Liver (tissue), 9 donors: ENCODE data around the gene PPFIBP1. TPM values are rescaled to one million over a fixed set of nuclear protein-coding genes. Genes with fewer than 3 reads are reported as not detected.

Experiments
- DNase-seq: peaks from one replicate; pipeline ENCODE4 v3.0.0-alpha.2; 2017; ENCODE audit warnings: low spot score
- H3K27ac ChIP-seq, 2 donors: one replicate each; pipeline ENCODE4 v1.7.0; 2013; ENCODE audit warnings: inconsistent platforms in 2 of 2, low read length in 2 of 2, control low read depth in 1 of 2, low read depth in 1 of 2, mild to moderate bottlenecking in 1 of 2
- H3K27me3 ChIP-seq, 4 donors: one replicate each; pipeline versions ENCODE4 v1.6.1 to v1.7.0; 2013; ENCODE audit warnings: low read length in 3 of 4, inconsistent platforms in 1 of 4, mild to moderate bottlenecking in 1 of 4, moderate library complexity in 1 of 4; ENCODE audit not compliant: control insufficient read depth in 4 of 4, insufficient read depth in 4 of 4
- H3K36me3 ChIP-seq, 4 donors: one replicate each; pipeline versions ENCODE4 v1.6.1 to v1.7.0; 2013; ENCODE audit warnings: low read length in 3 of 4, mild to moderate bottlenecking in 3 of 4, low read depth in 1 of 4, moderate library complexity in 1 of 4; ENCODE audit not compliant: control insufficient read depth in 4 of 4, insufficient read depth in 3 of 4
- H3K4me1 ChIP-seq, 4 donors: one replicate each; pipeline versions ENCODE4 v1.6.1 to v1.7.0; 2013; ENCODE audit warnings: low read length in 3 of 4, mild to moderate bottlenecking in 3 of 4, moderate library complexity in 1 of 4; ENCODE audit not compliant: control insufficient read depth in 4 of 4, insufficient read depth in 4 of 4
- H3K4me3 ChIP-seq, 3 donors: one replicate each; pipeline versions ENCODE4 v1.6.1 to v1.7.0; 2013; ENCODE audit warnings: low read length in 3 of 3, control low read depth in 1 of 3, low read depth in 1 of 3, mild to moderate bottlenecking in 1 of 3
- H3K9ac ChIP-seq, 2 donors: one replicate each; pipeline ENCODE4 v1.7.0; 2013; ENCODE audit warnings: low read length in 2 of 2, mild to moderate bottlenecking in 2 of 2, moderate library complexity in 2 of 2, control low read depth in 1 of 2, low read depth in 1 of 2
- H3K9me3 ChIP-seq, 4 donors: one replicate each; pipeline versions ENCODE4 v1.6.1 to v1.7.0; 2013; ENCODE audit warnings: low read length in 3 of 4; ENCODE audit not compliant: control insufficient read depth in 4 of 4
- EGR1 ChIP-seq, 2 donors: IDR thresholded peaks; 2 replicates each; pipeline ENCODE4 v1.6.1; 2016 to 2018; ENCODE audit warnings: antibody characterized with exemption in 2 of 2, low read depth in 2 of 2
- FOXA1 ChIP-seq: IDR thresholded peaks from 2 replicates; pipeline ENCODE4 v1.6.1; 2016; ENCODE audit warnings: antibody characterized with exemption
- HNF4A ChIP-seq, 2 donors: conservative IDR thresholded peaks; 2 replicates each; pipeline ENCODE4 v1.6.1; 2016; ENCODE audit warnings: antibody characterized with exemption in 2 of 2, mild to moderate bottlenecking in 2 of 2
- HNF4G ChIP-seq: IDR thresholded peaks from 2 replicates; pipeline ENCODE4 v1.6.1; 2016; ENCODE audit warnings: antibody characterized with exemption
- JUND ChIP-seq, 2 donors: IDR thresholded peaks; 2 replicates each; pipeline ENCODE4 v1.6.1; 2016; ENCODE audit warnings: antibody characterized with exemption in 2 of 2
- NR2F2 ChIP-seq: IDR thresholded peaks from 2 replicates; pipeline ENCODE4 v1.6.1; 2016; ENCODE audit warnings: antibody characterized with exemption
- RAD21 ChIP-seq, 2 donors: IDR thresholded peaks; 2 replicates each; pipeline ENCODE4 v1.6.1; 2016; ENCODE audit warnings: antibody characterized with exemption in 2 of 2, mild to moderate bottlenecking in 2 of 2
- REST ChIP-seq: IDR thresholded peaks from 2 replicates; pipeline ENCODE4 v1.6.1; 2016; ENCODE audit warnings: antibody characterized with exemption, mild to moderate bottlenecking
- RXRA ChIP-seq, 2 donors: IDR thresholded peaks; 2 replicates each; pipeline ENCODE4 v1.6.1; 2017 to 2018; ENCODE audit warnings: antibody characterized with exemption in 2 of 2, mild to moderate bottlenecking in 1 of 2
- SP1 ChIP-seq: IDR thresholded peaks from 2 replicates; pipeline ENCODE4 v1.6.1; 2018; ENCODE audit warnings: antibody characterized with exemption, mild to moderate bottlenecking
- TAF1 ChIP-seq: conservative IDR thresholded peaks from 2 replicates; pipeline ENCODE4 v1.6.1; 2016; ENCODE audit warnings: antibody characterized with exemption, mild to moderate bottlenecking
- WGBS: extraction: QIAGEN DNeasy Blood & Tissue Kit; methylation state at CpG from one replicate; pipeline ENCODE4 v1.1.7; 2013; 5-methylcytosine and 5-hydroxymethylcytosine counted together
- polyA plus RNA-seq, 2 donors: library from polyadenylated mRNA; stranded (reverse) in 1 of 2; unstranded in 1 of 2; fragments of 200-250 nt in 1 of 2; fragments of >200 nt in 1 of 2; fragmentation: Nextera tagmentation in 1 of 2; extraction: Ambion mirVana in 1 of 2; gene quantifications; one replicate each; pipeline versions ENCODE4 v1.2.1 to v1.2.3, GENCODE V29; 2013 to 2015
- total RNA-seq, 2 donors: library from RNA; depleted of rRNA; stranded (reverse); fragments of >200 nt; gene quantifications; one replicate each; pipeline ENCODE4 v1.2.3, GENCODE V29; 2014
- TF ChIP-seq, protein P1 (sequence below): IDR thresholded peaks from 2 replicates; pipeline ENCODE4 v1.6.1; 2016; ENCODE audit warnings: antibody characterized with exemption
- TF ChIP-seq, protein P2 (sequence below): IDR thresholded peaks from 2 replicates; pipeline ENCODE4 v1.6.1; 2016; ENCODE audit warnings: antibody characterized with exemption
- donor health status: healthy.
- donor health status: healthy.
- donor health status: healthy.
- donor health status: healthy.
- donor health status: healthy.

PPFIBP1 gene
- total and polyA plus RNA-seq, 4 donors = 10.5 to 65.8 (median 17.4) TPM

GRCh38 chr12:27511031-27511722 is 12.8 kb upstream of the PPFIBP1 start:
- 81% methylated on average over 6 of the region's 6 CpGs for WGBS
- Histone ChIP-seq H3K9me3 (no peaks in the 10 kb centered on the region), H3K27ac (no peak overlapping the region), H3K9ac (no peak overlapping the region), H3K36me3 (no peaks in the 10 kb centered on the region), H3K27me3 (no peaks in the 10 kb centered on the region), H3K4me3 (no peak overlapping the region), H3K4me1 (no peaks in the 10 kb centered on the region)
- DNase-seq = no peak
- TF ChIP-seq, protein P1, sequence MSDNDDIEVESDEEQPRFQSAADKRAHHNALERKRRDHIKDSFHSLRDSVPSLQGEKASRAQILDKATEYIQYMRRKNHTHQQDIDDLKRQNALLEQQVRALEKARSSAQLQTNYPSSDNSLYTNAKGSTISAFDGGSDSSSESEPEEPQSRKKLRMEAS = no peak
- TF ChIP-seq, protein P2, sequence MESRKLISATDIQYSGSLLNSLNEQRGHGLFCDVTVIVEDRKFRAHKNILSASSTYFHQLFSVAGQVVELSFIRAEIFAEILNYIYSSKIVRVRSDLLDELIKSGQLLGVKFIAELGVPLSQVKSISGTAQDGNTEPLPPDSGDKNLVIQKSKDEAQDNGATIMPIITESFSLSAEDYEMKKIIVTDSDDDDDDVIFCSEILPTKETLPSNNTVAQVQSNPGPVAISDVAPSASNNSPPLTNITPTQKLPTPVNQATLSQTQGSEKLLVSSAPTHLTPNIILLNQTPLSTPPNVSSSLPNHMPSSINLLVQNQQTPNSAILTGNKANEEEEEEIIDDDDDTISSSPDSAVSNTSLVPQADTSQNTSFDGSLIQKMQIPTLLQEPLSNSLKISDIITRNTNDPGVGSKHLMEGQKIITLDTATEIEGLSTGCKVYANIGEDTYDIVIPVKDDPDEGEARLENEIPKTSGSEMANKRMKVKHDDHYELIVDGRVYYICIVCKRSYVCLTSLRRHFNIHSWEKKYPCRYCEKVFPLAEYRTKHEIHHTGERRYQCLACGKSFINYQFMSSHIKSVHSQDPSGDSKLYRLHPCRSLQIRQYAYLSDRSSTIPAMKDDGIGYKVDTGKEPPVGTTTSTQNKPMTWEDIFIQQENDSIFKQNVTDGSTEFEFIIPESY = no peak
- no peak for TF ChIP-seq FOXA1
- no peak for TF ChIP-seq RAD21 (IDR thresholded peaks at IDR 0.05)
- TF ChIP-seq EGR1 (IDR thresholded peaks at IDR 0.05; ENCODE audit: low read depth in 2 of 2) = no peak
- no peak for TF ChIP-seq REST
- no peak for TF ChIP-seq TAF1
- no peak for TF ChIP-seq RXRA (IDR thresholded peaks at IDR 0.05)
- TF ChIP-seq HNF4G = no peak
- TF ChIP-seq HNF4A (conservative IDR thresholded peaks at IDR 0.05) = no peak

GRCh38 chr12:27511723-27512045 is 12.3 kb upstream of the PPFIBP1 start:
- Histone ChIP-seq H3K9ac (no peak overlapping the region), H3K4me3 (no peak overlapping the region), H3K36me3 (no peaks in the 10 kb centered on the region), H3K27me3 (no peaks in the 10 kb centered on the region), H3K4me1 (no peaks in the 10 kb centered on the region), H3K9me3 (no peaks in the 10 kb centered on the region), H3K27ac (no peak overlapping the region)
- 90% methylated on average over 3 of the region's 3 CpGs for WGBS
- no peak for DNase-seq
- TF ChIP-seq SP1 = no peak

GRCh38 chr12:27513155-27513824 is 10.7 kb upstream of the PPFIBP1 start:
- Histone ChIP-seq H3K36me3 (no peaks in the 10 kb centered on the region), H3K27me3 (no peaks in the 10 kb centered on the region), H3K4me1 (no peaks in the 10 kb centered on the region), H3K4me3 (no peak overlapping the region), H3K9ac (no peak overlapping the region), H3K9me3 (no peaks in the 10 kb centered on the region), H3K27ac (no peak overlapping the region)
- WGBS = 94% methylated on average over 7 of the region's 7 CpGs
- TF ChIP-seq SP1 (no peak), NR2F2 (no peak), JUND (IDR thresholded peaks at IDR 0.05) (no peak), REST (no peak)
- DNase-seq = no peak
